H9 (cell line): ENCODE results near the gene JARID2. TPM values are rescaled to one million over a fixed set of nuclear protein-coding genes. Genes with fewer than 3 reads are reported as not detected.
A peak's percentile ranks its signal among the peaks of the same experiment; 100 is the strongest.

ENCODE experiments used
- DNase-seq: peaks from one replicate; pipeline ENCODE4 v3.0.0-alpha.2; 2017
- H2AFZ ChIP-seq: one replicate; pipeline ENCODE4 v1.6.1; 2013; ENCODE audit warnings: mild to moderate bottlenecking, low read length, control low read depth, moderate library complexity
- H2AK5ac ChIP-seq: 2 replicates; pipeline ENCODE4 v1.6.1; 2013; ENCODE audit warnings: low read length, control low read depth, mixed read lengths; ENCODE audit not compliant: insufficient read length
- H2BK120ac ChIP-seq: one replicate; pipeline ENCODE4 v1.6.1; 2013; ENCODE audit warnings: low read depth, mild to moderate bottlenecking, low read length, control low read depth, inconsistent platforms; ENCODE audit not compliant: poor library complexity, severe bottlenecking
- H2BK12ac ChIP-seq: 2 replicates; pipeline ENCODE4 v1.6.1; 2013; ENCODE audit warnings: low read length, control low read depth, mixed read lengths, low read depth; ENCODE audit not compliant: insufficient read length
- H2BK15ac ChIP-seq: 2 replicates; pipeline ENCODE4 v1.6.1; 2013; ENCODE audit warnings: low read depth, low read length, control low read depth
- H2BK20ac ChIP-seq: one replicate; pipeline ENCODE4 v1.6.1; 2013; ENCODE audit warnings: low read depth, mild to moderate bottlenecking, low read length, control low read depth, inconsistent platforms; ENCODE audit not compliant: poor library complexity, severe bottlenecking
- H2BK5ac ChIP-seq: 2 replicates; pipeline ENCODE4 v1.6.1; 2013; ENCODE audit warnings: low read length, control low read depth, mixed read lengths; ENCODE audit not compliant: insufficient read length
- H3K14ac ChIP-seq: 2 replicates; pipeline ENCODE4 v1.6.1; 2013; ENCODE audit warnings: low read length, control low read depth; ENCODE audit not compliant: insufficient read depth
- H3K18ac ChIP-seq: 2 replicates; pipeline ENCODE4 v1.6.1; 2013; ENCODE audit warnings: low read depth, mild to moderate bottlenecking, mixed read lengths, low read length, control low read depth; ENCODE audit not compliant: insufficient read length
- H3K23ac ChIP-seq: 2 replicates; pipeline ENCODE4 v1.6.1; 2013; ENCODE audit warnings: low read length, control low read depth, mixed read lengths, low read depth; ENCODE audit not compliant: insufficient read length
- H3K23me2 ChIP-seq: 2 replicates; pipeline ENCODE4 v1.6.1; 2013; ENCODE audit warnings: low read depth, mild to moderate bottlenecking, mixed read lengths, low read length, control low read depth; ENCODE audit not compliant: insufficient read length, poor library complexity, severe bottlenecking
- H3K27ac ChIP-seq: 2 replicates; pipeline ENCODE4 v1.5.1; 2013; ENCODE audit warnings: low read length, control low read depth, mixed read lengths, low read depth; ENCODE audit not compliant: insufficient read length
- H3K27me3 ChIP-seq: 2 replicates; pipeline ENCODE4 v1.6.1; 2013; ENCODE audit warnings: low read length, control low read depth, inconsistent platforms; ENCODE audit not compliant: insufficient read depth
- H3K4ac ChIP-seq: 2 replicates; pipeline ENCODE4 v1.6.1; 2013; ENCODE audit warnings: low read depth, mild to moderate bottlenecking, control low read depth, inconsistent platforms, low read length, moderate library complexity
- H3K4me1 ChIP-seq: 2 replicates; pipeline ENCODE4 v1.6.1; 2013; ENCODE audit warnings: low read length, control low read depth, inconsistent platforms; ENCODE audit not compliant: insufficient read depth
- H3K4me2 ChIP-seq: 2 replicates; pipeline ENCODE4 v1.6.1; 2013; ENCODE audit warnings: low read length, control low read depth, mixed read lengths; ENCODE audit not compliant: insufficient read length, insufficient read depth
- H3K56ac ChIP-seq: 2 replicates; pipeline ENCODE4 v1.6.1; 2013; ENCODE audit warnings: low read depth, mild to moderate bottlenecking, mixed read lengths, low read length, control low read depth; ENCODE audit not compliant: insufficient read length
- H3K79me1 ChIP-seq: 2 replicates; pipeline ENCODE4 v1.6.1; 2013; ENCODE audit warnings: low read depth, mild to moderate bottlenecking, moderate library complexity, low read length, control low read depth, inconsistent platforms; ENCODE audit not compliant: insufficient read depth, poor library complexity, severe bottlenecking
- H3K79me2 ChIP-seq: 2 replicates; pipeline ENCODE4 v1.6.1; 2013; ENCODE audit warnings: low read length, control low read depth, inconsistent platforms; ENCODE audit not compliant: insufficient read depth
- H3K9ac ChIP-seq: 2 replicates; pipeline ENCODE4 v1.6.1; 2013; ENCODE audit warnings: low read length, control low read depth, mixed read lengths; ENCODE audit not compliant: insufficient read length; ENCODE audit errors: extremely low read depth
- H3K9me3 ChIP-seq: one replicate; pipeline ENCODE4 v1.6.1; 2013; ENCODE audit warnings: low read depth, low read length, inconsistent platforms; ENCODE audit not compliant: control insufficient read depth
- H3T11ph ChIP-seq: one replicate; pipeline ENCODE4 v1.6.1; 2013; ENCODE audit warnings: mild to moderate bottlenecking, low read length, control low read depth, inconsistent platforms
- H4K20me1 ChIP-seq: one replicate; pipeline ENCODE4 v1.6.1; 2013; ENCODE audit not compliant: control insufficient read depth, insufficient read length, insufficient read depth
- H4K5ac ChIP-seq: 2 replicates; pipeline ENCODE4 v1.6.1; 2013; ENCODE audit warnings: low read depth, mild to moderate bottlenecking, mixed read lengths, low read length, control low read depth; ENCODE audit not compliant: insufficient read length
- H4K8ac ChIP-seq: replicated peaks from 2 replicates; pipeline ENCODE4 v1.6.1; 2013; ENCODE audit warnings: low read length, control low read depth, mixed read lengths, low read depth; ENCODE audit not compliant: insufficient read length
- H4K91ac ChIP-seq: 2 replicates; pipeline ENCODE4 v1.6.1; 2013; ENCODE audit warnings: low read depth, mild to moderate bottlenecking, moderate library complexity, mixed read lengths, low read length, control low read depth; ENCODE audit not compliant: insufficient read length
- H3K27ac Mint-ChIP-seq, 3 experiments: 2 replicates in 2 of 3; 3 replicates in 1 of 3; pipeline ENCODE4 v1.8.0; 2020 to 2021; ENCODE audit warnings: mixed read lengths in 3 of 3, mild to moderate bottlenecking in 1 of 3, moderate library complexity in 1 of 3
- H3K27me3 Mint-ChIP-seq: 2 replicates; pipeline ENCODE4 v1.8.0; 2021; ENCODE audit warnings: low read depth, mild to moderate bottlenecking, moderate library complexity, mixed read lengths
- H3K36me3 Mint-ChIP-seq, 3 experiments: 2 replicates in 2 of 3; 3 replicates in 1 of 3; pipeline ENCODE4 v1.8.0; 2020 to 2021; ENCODE audit warnings: low read depth in 3 of 3, mixed read lengths in 3 of 3; ENCODE audit not compliant: insufficient read depth in 1 of 3
- H3K4me1 Mint-ChIP-seq, 2 experiments: 2 replicates each; pipeline ENCODE4 v1.8.0; 2020; ENCODE audit warnings: mixed read lengths in 2 of 2
- H3K4me3 Mint-ChIP-seq, 2 experiments: 2 replicates in 1 of 2; 3 replicates in 1 of 2; pipeline ENCODE4 v1.8.0; 2020 to 2021; ENCODE audit warnings: mild to moderate bottlenecking in 2 of 2, mixed read lengths in 2 of 2, moderate library complexity in 1 of 2
- H3K9me3 Mint-ChIP-seq, 2 experiments: 2 replicates in 1 of 2; 3 replicates in 1 of 2; pipeline ENCODE4 v1.8.0; 2020; ENCODE audit warnings: mild to moderate bottlenecking in 2 of 2, mixed read lengths in 2 of 2, moderate library complexity in 1 of 2
- CTCF ChIP-seq: fragments of 200-600 bp; sonication (generic); conservative IDR thresholded peaks from 3 replicates; pipeline ENCODE4 v1.8.0; 2021; ENCODE audit warnings: antibody characterized with exemption, mild to moderate bottlenecking
- WGBS: extraction: QIAGEN DNeasy Blood & Tissue Kit; methylation state at CpG from one replicate; pipeline ENCODE4 v1.1.7; 2013; ENCODE audit warnings: missing lambda C conversion rate, low lambda C conversion rate, mixed read lengths; ENCODE audit not compliant: insufficient read length; ENCODE audit errors: extremely low coverage; 5-methylcytosine and 5-hydroxymethylcytosine counted together
- total RNA-seq: library from RNA; stranded (reverse); gene quantifications from 2 replicates; pipeline ENCODE4 v1.2.1, GENCODE V29; 2021

Gene JARID2
- total RNA-seq, 1 experiment from 2014 or later = 174 TPM

DNA sequence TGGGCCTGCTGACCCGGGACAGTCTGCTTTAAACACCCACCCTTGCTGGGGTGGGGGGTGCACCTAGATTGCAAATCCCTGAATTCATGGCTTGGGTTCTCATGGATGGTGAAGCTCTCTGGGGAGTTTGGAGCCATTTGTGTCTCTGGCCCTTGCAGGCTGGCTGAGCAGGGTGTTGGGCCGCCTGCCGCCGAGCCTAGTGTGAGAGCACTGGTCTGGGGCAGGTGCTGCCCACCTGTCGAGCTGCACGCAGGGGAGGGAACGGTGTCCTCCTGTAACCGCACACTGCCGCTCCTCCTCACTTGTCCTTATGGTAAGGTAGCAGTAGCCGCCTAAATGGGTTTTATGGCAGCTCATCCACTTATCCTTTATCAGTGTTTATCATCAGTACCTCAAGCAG is 273.0 kb downstream of the JARID2 start:
- Histone ChIP-seq H4K91ac (no peak overlapping the region), H3K9ac (no peak overlapping the region), H2AFZ (no peak overlapping the region), H3K27ac (no peak overlapping the region), H2BK12ac (no peak overlapping the region), H3K18ac (no peak overlapping the region), H3K14ac (no peak overlapping the region), H3K23ac (no peak overlapping the region), H2BK120ac (no peak overlapping the region), H3T11ph (no peak overlapping the region), H3K9me3 (no peaks in the 10 kb centered on the region), H3K56ac (no peak overlapping the region), H2BK20ac (no peak overlapping the region), H4K20me1 (no peaks in the 10 kb centered on the region), H4K8ac (no peak overlapping the region), H3K27me3 (no peaks in the 10 kb centered on the region), H3K23me2 (no peaks in the 10 kb centered on the region), H3K79me1 (no peaks in the 10 kb centered on the region), H3K4me1 (no peaks in the 10 kb centered on the region), H3K4ac (no peak overlapping the region), H2BK15ac (no peak overlapping the region), H3K4me2 (no peak overlapping the region), H4K5ac (no peak overlapping the region), H2BK5ac (no peak overlapping the region), H2AK5ac (no peak overlapping the region), H3K79me2 (no peaks in the 10 kb centered on the region)
- DNase-seq = no peak
- peaks cover 2 to 8% of the 10 kb centered on the region in 2 experiments; a peak in 4 of 5 replicates for H3K9me3 Mint-ChIP-seq
- WGBS = no CpG with 5 or more reads among the region's 10 CpGs
- peaks cover 8% of the 10 kb centered on the region for H3K27me3 Mint-ChIP-seq
- peak overlapping the region in 1 of 3 experiments; percentile 42; a peak in 3 of 7 replicates for H3K27ac Mint-ChIP-seq
- TF ChIP-seq CTCF = no peak
- H3K36me3 Mint-ChIP-seq = peaks cover 81 to 99% (median 97%) of the 10 kb centered on the region in 3 experiments
- H3K4me1 Mint-ChIP-seq = peaks cover 0 to 6% of the 10 kb centered on the region in 2 experiments; a peak in 1 of 4 replicates
- no peak overlapping the region for H3K4me3 Mint-ChIP-seq
